Vagina (tissue), 2 donors: Measurements from ENCODE around the gene GADD45GIP1.

ENCODE experiments used
- CTCF ChIP-seq, 3 experiments: fragments of 450-650 bp in 2 of 3; fragments of 200-600 bp in 1 of 3; sonication (generic) in 1 of 3; IDR thresholded peaks; one replicate each; pipeline ENCODE4 v1.5.1; 2017 to 2019; ENCODE audit warnings: antibody characterized with exemption in 3 of 3, mild to moderate bottlenecking in 2 of 3, moderate library complexity in 2 of 3
- POLR2A ChIP-seq, 2 donors: fragments of 450-650 bp; IDR thresholded peaks; one replicate each; pipeline ENCODE4 v1.6.1; 2017; ENCODE audit warnings: antibody characterized with exemption in 2 of 2, mild to moderate bottlenecking in 2 of 2, moderate library complexity in 2 of 2
- POLR2AphosphoS5 ChIP-seq, 2 donors: sonication (generic); formaldehyde crosslinking; IDR thresholded peaks; one replicate each; pipeline ENCODE4 v1.9.0; 2017; ENCODE audit warnings: antibody characterized with exemption in 2 of 2, mild to moderate bottlenecking in 2 of 2, low read depth in 1 of 2; ENCODE audit not compliant: insufficient read depth in 1 of 2

- TF ChIP-seq POLR2AphosphoS5 (IDR thresholded peaks at IDR 0.05; ENCODE audit: insufficient read depth in 1 of 2, low read depth in 1 of 2) = peak; percentile 97 to 100
- TF ChIP-seq POLR2A (IDR thresholded peaks at IDR 0.05) = peak; percentile 95 to 99
- TF ChIP-seq CTCF (IDR thresholded peaks at IDR 0.05) = no peak
These were observed 18.9 kb downstream of the GADD45GIP1 start, which contains the start of gene CALR for GRCh38 chr19:12937927-12938778.
